ENCODE data around the gene SPAG16. TPM values are rescaled to one million over a fixed set of nuclear protein-coding genes. Genes with fewer than 3 reads are reported as not detected.
A peak's percentile ranks its signal among the peaks of the same experiment; 100 is the strongest.

SPAG16 gene
- total RNA-seq, 1 experiment from 2014 or later: 21.5 TPM

DNA sequence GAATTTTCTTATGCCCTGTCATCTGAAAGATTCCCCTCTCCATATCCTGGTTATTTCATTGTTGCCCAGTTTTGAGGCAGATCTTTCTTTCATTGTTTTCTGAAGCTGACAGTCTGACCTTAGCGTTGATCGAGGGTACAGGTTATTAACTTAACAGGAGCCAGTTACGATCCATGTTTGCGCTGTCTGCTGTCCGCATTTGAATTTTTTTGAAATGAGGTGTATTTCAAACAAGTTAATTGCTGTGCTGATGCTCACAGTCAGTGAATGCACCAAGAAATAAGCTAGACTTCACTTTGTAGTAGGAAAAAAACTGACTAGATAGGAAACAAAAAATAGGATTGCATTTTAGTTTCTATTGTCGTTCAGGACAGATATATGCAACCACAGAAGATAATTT, 34.8 kb upstream of the SPAG16 start:
- TF ChIP-seq, protein P1, sequence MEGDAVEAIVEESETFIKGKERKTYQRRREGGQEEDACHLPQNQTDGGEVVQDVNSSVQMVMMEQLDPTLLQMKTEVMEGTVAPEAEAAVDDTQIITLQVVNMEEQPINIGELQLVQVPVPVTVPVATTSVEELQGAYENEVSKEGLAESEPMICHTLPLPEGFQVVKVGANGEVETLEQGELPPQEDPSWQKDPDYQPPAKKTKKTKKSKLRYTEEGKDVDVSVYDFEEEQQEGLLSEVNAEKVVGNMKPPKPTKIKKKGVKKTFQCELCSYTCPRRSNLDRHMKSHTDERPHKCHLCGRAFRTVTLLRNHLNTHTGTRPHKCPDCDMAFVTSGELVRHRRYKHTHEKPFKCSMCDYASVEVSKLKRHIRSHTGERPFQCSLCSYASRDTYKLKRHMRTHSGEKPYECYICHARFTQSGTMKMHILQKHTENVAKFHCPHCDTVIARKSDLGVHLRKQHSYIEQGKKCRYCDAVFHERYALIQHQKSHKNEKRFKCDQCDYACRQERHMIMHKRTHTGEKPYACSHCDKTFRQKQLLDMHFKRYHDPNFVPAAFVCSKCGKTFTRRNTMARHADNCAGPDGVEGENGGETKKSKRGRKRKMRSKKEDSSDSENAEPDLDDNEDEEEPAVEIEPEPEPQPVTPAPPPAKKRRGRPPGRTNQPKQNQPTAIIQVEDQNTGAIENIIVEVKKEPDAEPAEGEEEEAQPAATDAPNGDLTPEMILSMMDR (IDR thresholded peaks at IDR 0.05; ENCODE audit: insufficient read depth in 1 of 2, low read depth in 1 of 2, low read length in 1 of 2, severe bottlenecking in 1 of 2, unreplicated experiment in 1 of 2): no peak
- Mint-ChIP-seq H3K9me3 (ENCODE audit: unreplicated experiment) (no peaks in the 10 kb centered on the region), H3K4me1 (ENCODE audit: low read depth, unreplicated experiment) (peaks cover 6% of the 10 kb centered on the region), H3K36me3 (ENCODE audit: insufficient read depth, unreplicated experiment) (no peaks in the 10 kb centered on the region), H3K4me3 (ENCODE audit: unreplicated experiment) (no peak overlapping the region), H3K27me3 (ENCODE audit: insufficient read depth, unreplicated experiment) (no peaks in the 10 kb centered on the region), H3K27ac (ENCODE audit: unreplicated experiment) (no peak overlapping the region)
- ChIA-PET POLR2A (no interaction called here), CTCF (no interaction called here)
- intact Hi-C loops (cut with micrococcal nuclease; ENCODE audit: unreplicated experiment): no loop called here
- BruUV-seq (replicated peaks): no TSS peak
- no peak for DNase-seq
- Histone ChIP-seq H3K4me3 (ENCODE audit: low read depth, low read length) (no peak overlapping the region), H3K36me3 (ENCODE audit: control insufficient read depth, insufficient read depth, low read length) (no peaks in the 10 kb centered on the region), H3K27me3 (replicated peaks; ENCODE audit: control insufficient read depth, insufficient read depth, low read length) (no peaks in the 10 kb centered on the region), H3K4me1 (peaks cover 6% of the 10 kb centered on the region; the same call in 1 of the 2 replicates), H3K9me3 (no peaks in the 10 kb centered on the region)

DNA sequence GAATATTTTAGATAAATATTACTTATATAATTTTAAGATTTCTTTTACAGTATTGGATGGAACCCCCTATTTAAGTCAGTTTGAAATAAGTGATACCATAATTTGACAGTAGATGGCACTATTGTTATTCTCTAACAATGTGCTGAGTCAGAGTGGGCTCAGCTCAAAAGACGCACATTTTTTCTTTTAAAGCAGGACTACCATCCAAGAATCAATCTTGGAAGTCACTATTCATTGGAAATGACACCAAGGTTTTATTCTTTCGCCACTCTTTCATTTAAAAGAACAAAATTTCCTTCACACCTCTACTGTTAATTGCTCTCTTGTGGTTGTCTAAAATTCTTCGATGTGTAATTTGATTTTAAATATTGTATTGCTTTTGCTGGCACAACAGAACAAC, 32.6 kb upstream of the SPAG16 start:
- no peaks in the 10 kb centered on the region for H3K36me3 Mint-ChIP-seq (ENCODE audit: insufficient read depth, unreplicated experiment)
- TF ChIP-seq, protein P1 (IDR thresholded peaks at IDR 0.05; ENCODE audit: insufficient read depth in 1 of 2, low read depth in 1 of 2, low read length in 1 of 2, severe bottlenecking in 1 of 2, unreplicated experiment in 1 of 2): peak; percentile 57 to 61
- Histone ChIP-seq H3K4me1 (peaks cover 6% of the 10 kb centered on the region; the same call in 1 of the 2 replicates), H3K4me3 (ENCODE audit: low read depth, low read length) (no peak overlapping the region), H3K9me3 (no peaks in the 10 kb centered on the region), H3K36me3 (ENCODE audit: control insufficient read depth, insufficient read depth, low read length) (no peaks in the 10 kb centered on the region), H3K27me3 (replicated peaks; ENCODE audit: control insufficient read depth, insufficient read depth, low read length) (no peaks in the 10 kb centered on the region)
- H3K9me3 Mint-ChIP-seq (ENCODE audit: unreplicated experiment): no peaks in the 10 kb centered on the region
- intact Hi-C loops (cut with micrococcal nuclease; ENCODE audit: unreplicated experiment): loop anchor here (1.0 to 10.0 kb wide), 6 partner anchors 343 to 1751 kb away; no protein-coding TSS in a partner anchor
- H3K27me3 Mint-ChIP-seq (ENCODE audit: insufficient read depth, unreplicated experiment): no peaks in the 10 kb centered on the region
- no TSS peak for BruUV-seq (replicated peaks)
- ChIA-PET CTCF (no interaction called here), POLR2A (interaction anchor here (1.1 kb wide), 1 partner anchor 32 kb away, joined by 4 read pairs; the partner anchor contains the start of gene SPAG16)
- H3K27ac Mint-ChIP-seq (ENCODE audit: unreplicated experiment): peak overlapping the region; percentile 76
- peaks cover 6% of the 10 kb centered on the region for H3K4me1 Mint-ChIP-seq (ENCODE audit: low read depth, unreplicated experiment)
- DNase-seq: peak in 1 of 2 experiments; percentile 58
- no peak overlapping the region for H3K4me3 Mint-ChIP-seq (ENCODE audit: unreplicated experiment)

DNA sequence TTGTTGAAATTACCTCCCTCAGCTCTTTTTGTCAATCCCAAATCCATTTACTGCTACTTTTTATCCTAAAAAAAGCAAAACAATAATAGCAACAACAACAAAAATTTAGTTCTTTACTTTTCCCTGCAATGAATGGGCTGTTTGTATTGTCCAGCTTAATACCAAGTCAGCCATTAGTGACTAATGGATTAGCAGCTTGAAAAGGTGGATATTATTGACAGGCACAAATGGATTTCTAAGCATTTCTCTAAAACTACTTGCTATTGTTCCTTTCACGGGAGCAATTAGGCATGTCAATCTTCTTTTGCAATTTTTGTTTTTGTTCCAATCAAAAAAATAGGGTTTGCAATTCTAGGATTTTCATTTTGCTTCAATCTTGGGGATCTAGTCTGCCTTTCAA, 32.1 kb upstream of the SPAG16 start:
- no peak overlapping the region for H3K4me3 ChIP-seq (ENCODE audit: low read depth, low read length)
- DNase-seq: no peak
- H3K36me3 Mint-ChIP-seq (ENCODE audit: insufficient read depth, unreplicated experiment): no peaks in the 10 kb centered on the region
- intact Hi-C loops (cut with micrococcal nuclease; ENCODE audit: unreplicated experiment): loop anchor here (5.0 to 10.0 kb wide), 3 partner anchors 343 to 1065 kb away; no protein-coding TSS in a partner anchor
- H3K27me3 ChIP-seq (replicated peaks; ENCODE audit: control insufficient read depth, insufficient read depth, low read length): no peaks in the 10 kb centered on the region
- H3K27me3 Mint-ChIP-seq (ENCODE audit: insufficient read depth, unreplicated experiment): no peaks in the 10 kb centered on the region
- no peaks in the 10 kb centered on the region for H3K9me3 Mint-ChIP-seq (ENCODE audit: unreplicated experiment)
- H3K4me3 Mint-ChIP-seq (ENCODE audit: unreplicated experiment): no peak overlapping the region
- no peaks in the 10 kb centered on the region for H3K9me3 ChIP-seq
- POLR2A ChIA-PET: interaction anchor here (1.1 kb wide), 1 partner anchor 32 kb away, joined by 4 read pairs; the partner anchor contains the start of gene SPAG16
- H3K36me3 ChIP-seq (ENCODE audit: control insufficient read depth, insufficient read depth, low read length): no peaks in the 10 kb centered on the region
- H3K4me1 ChIP-seq: peaks cover 6% of the 10 kb centered on the region; the same call in 1 of the 2 replicates
- TF ChIP-seq, protein P1 (IDR thresholded peaks at IDR 0.05; ENCODE audit: insufficient read depth in 1 of 2, low read depth in 1 of 2, low read length in 1 of 2, severe bottlenecking in 1 of 2, unreplicated experiment in 1 of 2): no peak
- CTCF ChIA-PET: no interaction called here
- peak overlapping the region; percentile 76 for H3K27ac Mint-ChIP-seq (ENCODE audit: unreplicated experiment)
- H3K4me1 Mint-ChIP-seq (ENCODE audit: low read depth, unreplicated experiment): peaks cover 6% of the 10 kb centered on the region
- no TSS peak for BruUV-seq (replicated peaks)
